Smooth muscle cell (in vitro differentiated cells): ENCODE results near the gene AMOTL2. TPM values are rescaled to one million over a fixed set of nuclear protein-coding genes. Genes with fewer than 3 reads are reported as not detected.

Experiments
- DNase-seq: peaks from one replicate; lab custom pipeline; 2025; ENCODE audit not compliant: unreplicated experiment; lab: John Stamatoyannopoulos, UW
- H2AFZ ChIP-seq: fragments of 200-600 bp; sonication (generic); 2 replicates; pipeline ENCODE4 v1.6.0; 2016; ENCODE audit warnings: antibody characterized with exemption, low read depth, mild to moderate bottlenecking
- H3F3A ChIP-seq: fragments of 200-600 bp; sonication (generic); 2 replicates; pipeline ENCODE4 v1.6.0; 2017; ENCODE audit warnings: antibody characterized with exemption, low read depth
- H3K27ac ChIP-seq: fragments of 200-600 bp; sonication (generic); 2 replicates; pipeline ENCODE4 v1.5.1; 2016; ENCODE audit warnings: low read depth, mild to moderate bottlenecking
- H3K27me3 ChIP-seq: fragments of 200-600 bp; sonication (generic); 2 replicates; pipeline ENCODE4 v1.6.1; 2016; ENCODE audit warnings: low read depth, mild to moderate bottlenecking
- H3K36me3 ChIP-seq: fragments of 200-600 bp; sonication (generic); 2 replicates; pipeline ENCODE4 v1.5.1; 2016; ENCODE audit warnings: low read depth
- H3K4me1 ChIP-seq: fragments of 200-600 bp; sonication (generic); 2 replicates; pipeline ENCODE4 v1.5.1; 2016; ENCODE audit warnings: low read depth
- H3K4me2 ChIP-seq: fragments of 200-600 bp; sonication (generic); 2 replicates; pipeline ENCODE4 v1.6.0; 2016; ENCODE audit warnings: mild to moderate bottlenecking
- H3K4me3 ChIP-seq: fragments of 200-600 bp; sonication (generic); 2 replicates; pipeline ENCODE4 v1.5.1; 2016; ENCODE audit warnings: mild to moderate bottlenecking
- H3K79me2 ChIP-seq: fragments of 200-600 bp; sonication (generic); 2 replicates; pipeline ENCODE4 v1.6.0; 2016; ENCODE audit warnings: low read depth, mild to moderate bottlenecking
- H3K9ac ChIP-seq: fragments of 200-600 bp; sonication (generic); 2 replicates; pipeline ENCODE4 v1.6.0; 2016; ENCODE audit warnings: low read depth
- H3K9me3 ChIP-seq: fragments of 200-600 bp; sonication (generic); replicated peaks from 2 replicates; pipeline ENCODE4 v1.5.1; 2016; ENCODE audit warnings: low read depth
- H4K20me1 ChIP-seq: fragments of 200-600 bp; sonication (generic); 2 replicates; pipeline ENCODE4 v1.6.0; 2016; ENCODE audit warnings: low read depth
- CTCF ChIP-seq: fragments of 200-600 bp; sonication (generic); IDR thresholded peaks from 2 replicates; pipeline ENCODE4 v1.5.1; 2017; ENCODE audit warnings: borderline replicate concordance, mild to moderate bottlenecking, antibody characterized with exemption; ENCODE audit not compliant: insufficient read depth, poor library complexity, severe bottlenecking
- WGBS: methylation state at CpG from one replicate; pipeline ENCODE4 v1.1.7; 2016; ENCODE audit warnings: low lambda C conversion rate; 5-methylcytosine and 5-hydroxymethylcytosine counted together
- polyA plus RNA-seq: library from polyadenylated mRNA; unstranded; fragments of >200 nt; fragmentation: Nextera tagmentation; extraction: Ambion mirVana; gene quantifications from 2 replicates; pipeline ENCODE4 v1.2.1, GENCODE V29; 2016
- total RNA-seq: library from RNA; depleted of rRNA; stranded (reverse); fragments of >200 nt; gene quantifications from 2 replicates; pipeline ENCODE4 v1.2.3, GENCODE V29; 2014

AMOTL2 gene
- total and polyA plus RNA-seq, 2 experiments from 2014 or later, result 109 to 114 TPM

- Histone ChIP-seq H3K27me3 (no peaks in the 10 kb centered on the region), H3F3A (no peaks in the 10 kb centered on the region), H3K4me3 (no peak overlapping the region), H3K9ac (no peak overlapping the region), H3K4me2 (no peak overlapping the region), H3K27ac (no peak overlapping the region), H2AFZ (no peak overlapping the region), H4K20me1 (no peaks in the 10 kb centered on the region), H3K36me3 (no peaks in the 10 kb centered on the region), H3K79me2 (no peaks in the 10 kb centered on the region), H3K4me1 (no peaks in the 10 kb centered on the region), H3K9me3 (peaks cover 7% of the 10 kb centered on the region)
- DNase-seq, result no peak
- TF ChIP-seq CTCF, result no peak
- 83% methylated on average over 10 of the region's 10 CpGs for WGBS
Measured at GRCh38 chr3:134388788-134389485, 14.7 kb upstream of the AMOTL2 start.

DNA sequence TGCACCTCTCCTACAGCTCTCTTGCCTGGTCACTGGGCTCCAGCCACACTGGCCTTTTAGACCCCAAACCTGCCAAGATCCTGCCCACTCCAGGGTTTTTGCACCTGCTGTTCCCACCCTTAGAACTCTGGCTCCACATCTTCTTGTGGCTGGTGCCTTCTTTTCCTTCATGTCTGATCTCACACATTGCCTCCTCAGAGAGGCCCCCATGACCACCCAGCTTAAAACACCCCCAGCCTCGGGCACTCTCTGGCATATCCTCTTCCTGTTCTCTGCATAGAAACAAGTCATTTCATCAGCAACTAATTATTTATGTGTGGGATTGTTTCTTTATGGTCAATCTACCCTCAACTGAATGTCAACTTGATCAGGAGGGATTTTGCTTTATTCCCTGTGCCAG, 14.0 kb upstream of the AMOTL2 start:
- TF ChIP-seq CTCF, result no peak
- Histone ChIP-seq H3K36me3 (no peaks in the 10 kb centered on the region), H3K4me1 (no peaks in the 10 kb centered on the region), H3K79me2 (no peaks in the 10 kb centered on the region), H4K20me1 (no peaks in the 10 kb centered on the region), H3K27me3 (no peaks in the 10 kb centered on the region), H3K27ac (no peak overlapping the region), H3K9ac (no peak overlapping the region), H2AFZ (no peak overlapping the region), H3K4me3 (no peak overlapping the region), H3K4me2 (no peak overlapping the region), H3F3A (no peaks in the 10 kb centered on the region), H3K9me3 (peaks cover 7% of the 10 kb centered on the region)
- WGBS, result 85% methylated on average over 1 of the region's 1 CpG
- no peak for DNase-seq

DNA sequence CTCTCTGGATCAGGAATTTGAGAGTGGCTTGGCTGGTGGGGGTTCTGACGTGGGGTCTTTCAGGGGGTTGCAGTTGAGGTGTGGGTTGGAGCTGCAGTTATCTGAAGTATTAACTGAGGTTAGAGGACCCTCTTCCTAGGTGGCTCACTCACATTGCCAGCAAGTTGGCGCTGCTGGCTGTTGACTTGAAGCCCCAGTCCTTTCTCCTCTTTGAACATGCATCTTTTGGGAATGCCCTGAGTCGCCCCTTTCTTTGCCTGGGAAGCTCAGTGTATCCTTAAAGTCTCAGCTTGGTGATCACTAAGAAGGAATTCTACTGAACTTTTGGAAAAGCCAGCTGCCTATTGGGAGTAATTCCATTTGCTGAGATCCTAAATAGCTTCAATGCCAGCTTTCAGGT, 13.0 kb upstream of the AMOTL2 start:
- TF ChIP-seq CTCF, result no peak
- 89% methylated on average over 3 of the region's 3 CpGs for WGBS
- no peak for DNase-seq

DNA sequence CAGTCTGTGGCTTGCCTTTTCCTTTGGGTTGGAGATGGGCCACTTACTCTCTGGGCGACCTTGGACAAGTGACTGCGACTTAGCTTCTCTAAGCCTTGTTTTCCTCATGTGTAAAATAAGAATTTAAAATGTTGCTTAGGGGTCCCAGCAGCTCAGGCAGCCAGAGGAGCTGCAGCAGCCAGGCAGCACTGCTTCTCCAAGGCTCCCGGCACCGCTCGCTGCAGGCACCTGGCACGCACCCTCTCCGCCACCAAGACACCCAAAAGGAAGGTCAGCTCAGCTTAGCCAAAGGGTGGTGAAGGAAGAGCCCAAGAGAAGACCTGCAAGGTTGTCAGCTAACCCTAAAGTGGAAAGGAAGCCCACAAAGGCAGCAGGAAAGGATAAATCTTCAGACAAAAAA, 10.7 kb upstream of the AMOTL2 start:
- H3K4me3 ChIP-seq, result no peak overlapping the region
- H3K4me2 ChIP-seq, result no peak overlapping the region
- 91% methylated on average over 7 of the region's 7 CpGs for WGBS
- no peak overlapping the region for H2AFZ ChIP-seq
- H3K9ac ChIP-seq, result no peak overlapping the region
- DNase-seq, result no peak
- H3K27me3 ChIP-seq, result no peaks in the 10 kb centered on the region
- no peaks in the 10 kb centered on the region for H3K36me3 ChIP-seq
- no peaks in the 10 kb centered on the region for H3F3A ChIP-seq
- H3K9me3 ChIP-seq, result peaks cover 3% of the 10 kb centered on the region
- peaks cover 4% of the 10 kb centered on the region for H3K4me1 ChIP-seq
- no peak overlapping the region for H3K27ac ChIP-seq
- no peaks in the 10 kb centered on the region for H3K79me2 ChIP-seq
- no peak for TF ChIP-seq CTCF
- H4K20me1 ChIP-seq, result no peaks in the 10 kb centered on the region

More for the DNA sequence above, 13.0 kb upstream of the AMOTL2 start:
- Histone ChIP-seq H3K4me3 (no peak overlapping the region), H3K4me2 (no peak overlapping the region), H3K4me1 (no peaks in the 10 kb centered on the region), H3K27me3 (no peaks in the 10 kb centered on the region), H3K9ac (no peak overlapping the region), H3F3A (no peaks in the 10 kb centered on the region), H3K79me2 (no peaks in the 10 kb centered on the region), H3K9me3 (peaks cover 7% of the 10 kb centered on the region), H3K27ac (no peak overlapping the region), H4K20me1 (no peaks in the 10 kb centered on the region), H2AFZ (no peak overlapping the region), H3K36me3 (no peaks in the 10 kb centered on the region)
